HepG2 (cell line): Measurements from ENCODE around the gene HECTD2. TPM values are rescaled to one million over a fixed set of nuclear protein-coding genes. Genes with fewer than 3 reads are reported as not detected.

Experiments used
- ARID3A ChIP-seq: IDR thresholded peaks from 2 replicates; pipeline ENCODE4 v1.6.1; 2012; ENCODE audit warnings: low read depth, low read length, improper control_type of control experiment
- CCAR2 ChIP-seq: fragments of 200-400 bp; formaldehyde crosslinking; optimal IDR thresholded peaks from 2 replicates; pipeline ENCODE3; 2018; ENCODE audit warnings: low read depth, mild to moderate bottlenecking, low read length, moderate library complexity
- FIP1L1 ChIP-seq: fragments of 200-400 bp; formaldehyde crosslinking; IDR thresholded peaks from 2 replicates; pipeline ENCODE4 v1.6.1; 2018; ENCODE audit warnings: low read depth, mild to moderate bottlenecking, low read length, moderate library complexity, borderline replicate concordance; ENCODE audit not compliant: insufficient read depth
- HMG20A ChIP-seq: IDR thresholded peaks from 2 replicates; pipeline ENCODE4 v1.6.1; 2016; ENCODE audit warnings: borderline replicate concordance
- MEIS2 ChIP-seq: sonication (generic); formaldehyde crosslinking; IDR thresholded peaks from 2 replicates; pipeline ENCODE4 v1.9.0; 2021; ENCODE audit warnings: mild to moderate bottlenecking, missing genetic modification reagents
- MYPOP ChIP-seq: sonication (generic); formaldehyde crosslinking; IDR thresholded peaks from 2 replicates; pipeline ENCODE4 v1.8.1; 2023; ENCODE audit warnings: mild to moderate bottlenecking, moderate library complexity, missing genetic modification reagents
- NCOA2 ChIP-seq: sonication (generic); formaldehyde crosslinking; IDR thresholded peaks from 2 replicates; pipeline ENCODE4 v1.8.0; 2022; ENCODE audit warnings: inconsistent platforms
- PAXIP1 ChIP-seq: sonication (generic); formaldehyde crosslinking; conservative IDR thresholded peaks from 2 replicates; pipeline ENCODE4 v1.4.0; 2020; ENCODE audit warnings: mild to moderate bottlenecking, missing genetic modification reagents, moderate library complexity
- PPARG ChIP-seq: conservative IDR thresholded peaks from 2 replicates; pipeline ENCODE4 v1.6.1; 2016; ENCODE audit warnings: missing biosample characterization, missing genetic modification reagents
- SMARCE1 ChIP-seq: fragments of 450-650 bp; IDR thresholded peaks from 2 replicates; pipeline ENCODE4 v1.6.1; 2017; ENCODE audit warnings: borderline replicate concordance
- SOX6 ChIP-seq, 2 experiments: fragments of 450-650 bp in 1 of 2; sonication (generic) in 1 of 2; formaldehyde crosslinking in 1 of 2; IDR thresholded peaks; 2 replicates each; pipeline versions ENCODE4 v1.4.0 to v1.6.1; 2017 to 2020; ENCODE audit warnings: antibody characterized with exemption in 1 of 2, mild to moderate bottlenecking in 1 of 2, missing genetic modification reagents in 1 of 2
- SP4 ChIP-seq: sonication (generic); formaldehyde crosslinking; IDR thresholded peaks from 2 replicates; pipeline ENCODE4 v1.8.1; 2023; ENCODE audit warnings: mild to moderate bottlenecking, missing genetic modification reagents
- SRSF9 ChIP-seq: fragments of 200-400 bp; formaldehyde crosslinking; IDR thresholded peaks from 2 replicates; pipeline ENCODE4 v1.6.1; 2018; ENCODE audit warnings: borderline replicate concordance, mild to moderate bottlenecking, low read depth, low read length; ENCODE audit not compliant: insufficient read depth, poor library complexity, severe bottlenecking
- TOPORS ChIP-seq: sonication (generic); formaldehyde crosslinking; IDR thresholded peaks from 2 replicates; pipeline ENCODE4 v1.8.0; 2023; ENCODE audit warnings: mild to moderate bottlenecking, missing genetic modification reagents
- TRIM24 ChIP-seq: sonication (generic); formaldehyde crosslinking; IDR thresholded peaks from 2 replicates; pipeline ENCODE4 v1.8.0; 2022; ENCODE audit warnings: mild to moderate bottlenecking, missing genetic modification reagents
- ZBTB7B ChIP-seq: sonication (generic); formaldehyde crosslinking; IDR thresholded peaks from 2 replicates; pipeline ENCODE4 v1.4.0; 2020; ENCODE audit warnings: missing genetic modification reagents
- ZFP41 ChIP-seq: sonication (generic); formaldehyde crosslinking; IDR thresholded peaks from 2 replicates; pipeline ENCODE4 v1.4.0; 2020; ENCODE audit warnings: mild to moderate bottlenecking, missing genetic modification reagents, borderline replicate concordance
- ZFP82 ChIP-seq: sonication (generic); formaldehyde crosslinking; IDR thresholded peaks from 2 replicates; pipeline ENCODE4 v1.5.1; 2020; ENCODE audit warnings: mild to moderate bottlenecking, missing genetic modification reagents, borderline replicate concordance
- ZNF280B ChIP-seq: sonication (generic); formaldehyde crosslinking; IDR thresholded peaks from 2 replicates; pipeline ENCODE4 v1.5.0; 2020; ENCODE audit warnings: missing genetic modification reagents, mild to moderate bottlenecking, borderline replicate concordance
- ZNF678 ChIP-seq: sonication (generic); formaldehyde crosslinking; IDR thresholded peaks from 2 replicates; pipeline ENCODE4 v1.4.0; 2020; ENCODE audit warnings: mild to moderate bottlenecking, missing genetic modification reagents
- ZNF780A ChIP-seq: sonication (generic); formaldehyde crosslinking; IDR thresholded peaks from 2 replicates; pipeline ENCODE4 v1.8.0; 2022; ENCODE audit warnings: mild to moderate bottlenecking, missing genetic modification reagents, moderate library complexity
- polyA plus RNA-seq, 8 experiments: library from polyadenylated mRNA; depleted of rRNA in 3 of 8; stranded (reverse) in 7 of 8; unstranded in 1 of 8; fragments of >200 nt; fragmentation: Illumina TruSeq in 4 of 8; extraction: Trizol in 4 of 8; gene quantifications; 2 replicates each; pipeline versions ENCODE4 v1.2.1 to v1.2.3, GENCODE V29; 2011 to 2016; ENCODE audit warnings: low read depth in 4 of 8, missing spikeins in 1 of 8, mixed read lengths in 1 of 8; ENCODE audit not compliant: insufficient read depth in 1 of 8
- total RNA-seq, 5 experiments: library from RNA; depleted of rRNA; stranded (reverse); fragments of >200 nt; fragmentation: Illumina TruSeq; extraction: Trizol; gene quantifications; 2 replicates each; pipeline ENCODE4 v1.2.3, GENCODE V29; 2016; ENCODE audit warnings: low read depth in 1 of 5

Gene HECTD2
- total and polyA plus RNA-seq, 2 of the 13 experiments (the other 11 are each of a cell fraction or from before 2014, with no cell fraction given), result 3.2 to 5.2 TPM

DNA sequence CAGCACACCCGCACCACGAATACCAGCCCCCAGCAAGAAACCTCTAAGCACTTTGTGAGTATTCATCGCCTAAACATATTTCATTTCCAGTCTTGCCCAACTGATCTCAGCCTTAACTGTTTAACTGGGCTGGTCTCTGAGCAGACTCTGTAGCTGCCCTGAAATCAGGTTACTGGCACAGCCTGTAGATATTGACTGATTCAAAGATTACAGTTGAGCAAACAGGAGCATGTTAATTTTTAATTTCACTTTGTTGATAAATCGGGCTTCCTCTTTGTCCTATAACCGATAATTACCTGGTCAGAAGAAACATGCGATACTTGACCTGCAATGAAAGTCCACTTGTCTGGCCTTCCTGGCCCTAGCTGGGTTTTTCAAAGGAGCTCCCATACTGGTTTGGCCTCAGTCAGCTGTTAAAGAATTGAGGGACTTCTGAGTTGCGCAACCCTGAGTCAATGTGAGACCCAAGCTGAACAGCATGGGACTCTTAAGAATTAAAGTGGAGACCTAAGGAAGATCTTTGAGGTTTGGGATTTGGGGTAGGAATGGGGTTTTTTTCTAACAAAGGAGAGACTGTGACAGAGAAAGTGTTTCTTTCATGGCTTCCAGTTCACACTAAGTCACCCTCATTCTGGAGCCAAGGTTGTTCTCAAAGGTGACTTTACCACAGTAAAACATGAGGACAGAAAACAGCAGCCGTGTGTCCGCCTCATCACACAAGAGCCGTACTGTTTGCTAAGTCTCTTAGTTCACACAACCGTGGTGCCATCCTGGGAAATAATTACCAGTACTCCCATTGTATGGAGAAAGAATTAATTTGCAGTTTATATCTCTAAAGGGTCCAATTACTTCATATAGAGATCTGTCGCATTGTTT, 146.8 kb downstream of the HECTD2 start (continued):
- TF ChIP-seq SMARCE1 (no peak), TRIM24 (CRISPR knock-in tag) (no peak), ZNF280B (CRISPR knock-in tag) (no peak), FIP1L1 (no peak), PPARG (peak; percentile 90), ZFP41 (no peak), ZFP82 (CRISPR knock-in tag) (no peak), MYPOP (peak; percentile 35; the same call in 1 of the 2 replicates), SOX6 (IDR thresholded peaks at IDR 0.05) (no peak), SOX6 (CRISPR knock-in tag; IDR thresholded peaks at IDR 0.05) (peak; percentile 97), SP4 (CRISPR knock-in tag) (no peak; the same call in 1 of the 2 replicates), TOPORS (no peak), ZBTB7B (CRISPR knock-in tag) (peak; percentile 40; the same call in 1 of the 2 replicates), ZNF678 (CRISPR knock-in tag) (no peak), MEIS2 (CRISPR knock-in tag) (peak; percentile 90), ZNF780A (CRISPR knock-in tag) (no peak), NCOA2 (CRISPR knock-in tag) (peak; percentile 94), PAXIP1 (peak; percentile 99), HMG20A (CRISPR knock-in tag) (peak; percentile 88), ARID3A (peak; percentile 99), CCAR2 (no peak), SRSF9 (no peak)
